Measurements from ENCODE around the gene TCAIM. TPM values are rescaled to one million over a fixed set of nuclear protein-coding genes. Genes with fewer than 3 reads are reported as not detected.

The TCAIM gene
- total and polyA plus RNA-seq, 2 experiments from 2014 or later, result 10.3 to 26.0 TPM

GRCh38 chr3:44439499-44440295 is 101.1 kb downstream of the TCAIM start:
- Mint-ChIP-seq H3K36me3 (ENCODE audit: low read depth) (peaks cover 17% of the 10 kb centered on the region), H3K27ac (no peak overlapping the region), H3K4me3 (no peak overlapping the region), H3K27me3 (ENCODE audit: insufficient read depth, low read depth, poor library complexity) (peaks cover 8% of the 10 kb centered on the region), H3K4me1 (peaks cover 7% of the 10 kb centered on the region; the same call in 2 of the 3 replicates), H3K9me3 (no peaks in the 10 kb centered on the region)
- H3K36me3 ChIP-seq (ENCODE audit: insufficient read depth), result no peaks in the 10 kb centered on the region
- no peak overlapping the region for H3K27ac ChIP-seq (ENCODE audit: low read depth)
- DNase-seq (ENCODE audit: low spot score) (no peak), ATAC-seq (no peak)
- peaks cover 8% of the 10 kb centered on the region; the same call in 1 of the 2 replicates for H3K9me2 ChIP-seq (ENCODE audit: insufficient read depth)
- H3K27me3 ChIP-seq (ENCODE audit: insufficient read depth), result no peaks in the 10 kb centered on the region
- no peaks in the 10 kb centered on the region for H3K79me2 ChIP-seq (replicated peaks; ENCODE audit: insufficient read depth)
- no peak overlapping the region for H3K4me2 ChIP-seq
- no peaks in the 10 kb centered on the region for H3F3A ChIP-seq (replicated peaks; ENCODE audit: low read depth)
- no peaks in the 10 kb centered on the region for H4K20me1 ChIP-seq (replicated peaks; ENCODE audit: insufficient read depth)
- TF ChIP-seq CREB1 (CRISPR knock-in tag; IDR thresholded peaks at IDR 0.05; ENCODE audit: low read depth), result no peak
- no peak for TF ChIP-seq CTCF (conservative IDR thresholded peaks at IDR 0.05; ENCODE audit: low read depth in 2 of 2)
- no peak for TF ChIP-seq EZH2phosphoT487 (IDR thresholded peaks at IDR 0.05; ENCODE audit: unreplicated experiment)
- no peak for TF ChIP-seq JUNB (IDR thresholded peaks at IDR 0.05; ENCODE audit: unreplicated experiment)
- TF ChIP-seq REST (IDR thresholded peaks at IDR 0.05; ENCODE audit: unreplicated experiment), result no peak
- no peak for TF ChIP-seq ETS1 (IDR thresholded peaks at IDR 0.05)
- no peak for TF ChIP-seq NANOG (IDR thresholded peaks at IDR 0.05; ENCODE audit: borderline replicate concordance)
- no peak for TF ChIP-seq ZNF462 (CRISPR knock-in tag; IDR thresholded peaks at IDR 0.05)
- H3K4me3 ChIP-seq, result no peak overlapping the region
- H3K4me1 ChIP-seq (ENCODE audit: insufficient read depth), result 0 out of 2 replicates have a peak, but pooled peaks cover 7% of the 10 kb centered on the region
- no peak overlapping the region for H2AFZ ChIP-seq

Data from GM23338 (cell line).